HG03039 (cell line): ENCODE results near the gene ATP6V1C2.
"Not testable (repeated sequence)": the region's sequence is repeated elsewhere in the genome, so short reads cannot be mapped to it uniquely, and the experiment has no call there.

Source experiments
- ATAC-seq: cut with Tn5 transposase; IDR thresholded peaks from one replicate; pipeline ENCODE4 v1.9.1; 2021; ENCODE audit warnings: mild to moderate bottlenecking, moderate library complexity; ENCODE audit not compliant: unreplicated experiment

Gene ATP6V1C2

GRCh38 chr2:10765914-10766313 lies 44.5 kb downstream of the ATP6V1C2 start:
- no peak for ATAC-seq

- ATAC-seq = no peak
These were observed 46.7 kb downstream of the ATP6V1C2 start for GRCh38 chr2:10768063-10768507.

- ATAC-seq = no peak
These were observed 49.7 kb downstream of the ATP6V1C2 start for GRCh38 chr2:10770956-10771750.

- ATAC-seq = no peak
These were observed 50.4 kb downstream of the ATP6V1C2 start for GRCh38 chr2:10771786-10772185.

- ATAC-seq = no peak
These were observed 50.9 kb downstream of the ATP6V1C2 start for GRCh38 chr2:10772201-10772867.

- no peak for ATAC-seq
These were observed 51.4 kb downstream of the ATP6V1C2 start for GRCh38 chr2:10772868-10773215.

- no peak for ATAC-seq
These were observed 52.5 kb downstream of the ATP6V1C2 start for GRCh38 chr2:10773821-10774341.

GRCh38 chr2:10774394-10774793 lies 53.0 kb downstream of the ATP6V1C2 start:
- no peak for ATAC-seq

GRCh38 chr2:10775021-10775780 lies 53.8 kb downstream of the ATP6V1C2 start:
- ATAC-seq = no peak

- ATAC-seq = no peak
These were observed 54.4 kb downstream of the ATP6V1C2 start for GRCh38 chr2:10775831-10776230.

GRCh38 chr2:10776231-10776977 lies 55.0 kb downstream of the ATP6V1C2 start:
- no peak for ATAC-seq

- no peak for ATAC-seq
These were observed 55.8 kb downstream of the ATP6V1C2 start for GRCh38 chr2:10777111-10777841.

GRCh38 chr2:10777842-10778723 lies 56.7 kb downstream of the ATP6V1C2 start:
- no peak for ATAC-seq

GRCh38 chr2:10778724-10779115 lies 57.3 kb downstream of the ATP6V1C2 start:
- no peak for ATAC-seq

- ATAC-seq = no peak
These were observed 58.5 kb downstream of the ATP6V1C2 start for GRCh38 chr2:10779776-10780490.

- ATAC-seq = no peak
These were observed 59.0 kb downstream of the ATP6V1C2 start for GRCh38 chr2:10780491-10780820.

- not testable (repeated sequence) for ATAC-seq
These were observed 59.4 kb downstream of the ATP6V1C2 start for GRCh38 chr2:10780821-10781220.

GRCh38 chr2:10781746-10782145 lies 60.3 kb downstream of the ATP6V1C2 start:
- no peak for ATAC-seq

- no peak for ATAC-seq
These were observed 62.0 kb downstream of the ATP6V1C2 start for GRCh38 chr2:10783421-10783820.
